Upper lobe of left lung (tissue), 6 donors: ENCODE data around the gene GNAT3. TPM values are rescaled to one million over a fixed set of nuclear protein-coding genes. Genes with fewer than 3 reads are reported as not detected.

ENCODE experiments used
- ATAC-seq, 2 donors: fragments of 200-7000 bp; cut with Tn5 transposase; one replicate each; pipeline ENCODE4 v1.9.1; 2022; ENCODE audit warnings: mild to moderate bottlenecking in 2 of 2, moderate library complexity in 2 of 2; ENCODE audit not compliant: low FRiP score in 2 of 2
- DNase-seq, 2 donors: peaks; one replicate each; pipeline ENCODE4 v3.0.0-alpha.2; 2019 to 2020
- H3K27ac ChIP-seq, 4 donors: fragments of 200-600 bp; sonication (generic); one replicate each; pipeline ENCODE4 v1.5.1; 2016 to 2019
- H3K27me3 ChIP-seq, 4 donors: fragments of 200-600 bp; sonication (generic); one replicate each; pipeline ENCODE4 v1.5.1; 2017 to 2019
- H3K36me3 ChIP-seq, 4 donors: fragments of 200-600 bp; sonication (generic); one replicate each; pipeline ENCODE4 v1.5.1; 2016 to 2019
- H3K4me1 ChIP-seq, 4 donors: fragments of 200-600 bp; sonication (generic); one replicate each; pipeline ENCODE4 v1.5.1; 2018 to 2019
- H3K4me3 ChIP-seq, 4 donors: fragments of 200-600 bp; sonication (generic); one replicate each; pipeline ENCODE4 v1.5.1; 2017 to 2019; ENCODE audit warnings: mild to moderate bottlenecking in 2 of 4, moderate library complexity in 1 of 4
- H3K9me3 ChIP-seq, 4 donors: fragments of 200-600 bp; sonication (generic); one replicate each; pipeline ENCODE4 v1.5.1; 2018 to 2019
- EP300 ChIP-seq, 4 donors: sonication (generic); formaldehyde crosslinking; IDR thresholded peaks; one replicate each; pipeline ENCODE4 v1.5.1; 2017; ENCODE audit warnings: antibody characterized with exemption in 4 of 4, control low read depth in 2 of 4
- POLR2A ChIP-seq, 4 donors: fragments of 450-650 bp; IDR thresholded peaks; one replicate each; pipeline ENCODE4 v1.5.1; 2016 to 2017; ENCODE audit warnings: antibody characterized with exemption in 4 of 4, mild to moderate bottlenecking in 2 of 4
- POLR2AphosphoS5 ChIP-seq, 2 donors: sonication (generic); formaldehyde crosslinking; IDR thresholded peaks; one replicate each; pipeline ENCODE4 v1.5.1; 2017; ENCODE audit warnings: antibody characterized with exemption in 2 of 2
- WGBS, 2 donors: methylation state at CpG; one replicate each; pipeline ENCODE4 v1.1.5; 2017 to 2018; 5-methylcytosine and 5-hydroxymethylcytosine counted together
- total RNA-seq, 6 donors: library from RNA; depleted of rRNA in 4 of 6; stranded (reverse); fragments of >200 nt in 4 of 6; gene quantifications; one replicate each; pipeline versions ENCODE4 v1.1.0 to v1.2.1, GENCODE V29; 2016 to 2021
- TF ChIP-seq, protein P1 (sequence below), 6 experiments: fragments of 450-650 bp in 4 of 6; fragments of 200-600 bp in 2 of 6; sonication (generic) in 2 of 6; IDR thresholded peaks; one replicate each; pipeline ENCODE4 v1.5.1; 2016 to 2019; ENCODE audit warnings: antibody characterized with exemption in 6 of 6
- donor health status: DM: no; HTN: no; CAD: no; lungs with moderate emphysema.
- donor health status: DM: no; HTN: yes; CAD: no; lungs with severe emphysema.

Gene GNAT3
- total RNA-seq, 6 donors from 2014 or later: not detected

DNA sequence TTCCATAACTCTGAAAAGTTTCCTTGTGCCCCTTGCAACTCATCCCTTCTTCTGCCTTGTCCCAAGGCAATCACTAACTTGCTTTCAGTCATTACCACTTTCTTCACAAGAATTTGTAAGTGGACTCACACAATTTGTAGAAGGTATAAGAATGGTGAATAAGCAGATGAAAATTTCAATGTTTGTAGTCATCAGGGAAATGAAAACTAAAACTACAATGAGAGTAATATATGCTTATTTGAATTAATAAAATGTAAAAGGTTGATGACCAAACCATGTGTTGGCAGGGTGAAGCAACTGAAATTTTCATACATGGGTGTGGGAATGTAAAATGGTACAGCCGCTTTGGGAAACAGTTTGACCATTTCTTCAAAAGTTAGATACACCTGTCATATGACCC, 79.7 kb downstream of the GNAT3 start:
- H3K27me3 ChIP-seq: no peaks in the 10 kb centered on the region
- TF ChIP-seq POLR2A (IDR thresholded peaks at IDR 0.05): no peak
- TF ChIP-seq, protein P1, sequence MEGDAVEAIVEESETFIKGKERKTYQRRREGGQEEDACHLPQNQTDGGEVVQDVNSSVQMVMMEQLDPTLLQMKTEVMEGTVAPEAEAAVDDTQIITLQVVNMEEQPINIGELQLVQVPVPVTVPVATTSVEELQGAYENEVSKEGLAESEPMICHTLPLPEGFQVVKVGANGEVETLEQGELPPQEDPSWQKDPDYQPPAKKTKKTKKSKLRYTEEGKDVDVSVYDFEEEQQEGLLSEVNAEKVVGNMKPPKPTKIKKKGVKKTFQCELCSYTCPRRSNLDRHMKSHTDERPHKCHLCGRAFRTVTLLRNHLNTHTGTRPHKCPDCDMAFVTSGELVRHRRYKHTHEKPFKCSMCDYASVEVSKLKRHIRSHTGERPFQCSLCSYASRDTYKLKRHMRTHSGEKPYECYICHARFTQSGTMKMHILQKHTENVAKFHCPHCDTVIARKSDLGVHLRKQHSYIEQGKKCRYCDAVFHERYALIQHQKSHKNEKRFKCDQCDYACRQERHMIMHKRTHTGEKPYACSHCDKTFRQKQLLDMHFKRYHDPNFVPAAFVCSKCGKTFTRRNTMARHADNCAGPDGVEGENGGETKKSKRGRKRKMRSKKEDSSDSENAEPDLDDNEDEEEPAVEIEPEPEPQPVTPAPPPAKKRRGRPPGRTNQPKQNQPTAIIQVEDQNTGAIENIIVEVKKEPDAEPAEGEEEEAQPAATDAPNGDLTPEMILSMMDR (IDR thresholded peaks at IDR 0.05): no peak
- no peak for TF ChIP-seq POLR2AphosphoS5 (IDR thresholded peaks at IDR 0.05)
- TF ChIP-seq EP300 (IDR thresholded peaks at IDR 0.05): no peak
- WGBS, 2 donors: 0% methylated on average over 1 of the region's 1 CpG; no CpG with 5 or more reads in 1 of the 2 donors

DNA sequence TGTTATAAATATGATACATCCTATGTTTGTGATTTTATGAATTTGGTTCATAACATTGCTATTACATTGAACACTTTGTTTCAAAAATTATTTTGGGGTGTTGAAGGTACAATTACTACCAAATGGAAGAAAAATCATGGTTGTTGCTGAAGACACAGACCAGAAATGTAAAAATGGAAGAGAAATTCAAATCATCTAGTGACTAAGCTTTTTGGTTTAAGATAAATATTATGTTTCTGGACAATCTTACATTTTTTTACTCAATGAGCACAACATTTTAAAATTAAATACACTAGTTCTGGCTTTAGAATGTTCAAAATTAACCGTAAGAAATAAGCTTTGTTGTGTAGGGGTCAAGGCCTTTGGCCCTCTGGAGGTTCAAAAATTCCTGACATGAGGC, 82.7 kb downstream of the GNAT3 start:
- 92 to 100% methylated on average over 1 of the region's 1 CpG for WGBS, 2 donors
- no peak overlapping the region for H3K4me3 ChIP-seq
- no peaks in the 10 kb centered on the region for H3K4me1 ChIP-seq
- H3K9me3 ChIP-seq: no peaks in the 10 kb centered on the region
- no peak overlapping the region for H3K27ac ChIP-seq
- no peak for ATAC-seq
- no peaks in the 10 kb centered on the region for H3K27me3 ChIP-seq
- no peak for DNase-seq
- no peak for TF ChIP-seq EP300 (IDR thresholded peaks at IDR 0.05)
- TF ChIP-seq POLR2AphosphoS5 (IDR thresholded peaks at IDR 0.05): no peak
- TF ChIP-seq POLR2A (IDR thresholded peaks at IDR 0.05): no peak
- TF ChIP-seq, protein P1 (IDR thresholded peaks at IDR 0.05): no peak
- H3K36me3 ChIP-seq: no peaks in the 10 kb centered on the region

More for the DNA sequence above, 79.7 kb downstream of the GNAT3 start:
- no peak for ATAC-seq
- Histone ChIP-seq H3K36me3 (no peaks in the 10 kb centered on the region), H3K4me1 (no peaks in the 10 kb centered on the region), H3K9me3 (no peaks in the 10 kb centered on the region), H3K27ac (no peak overlapping the region), H3K4me3 (no peak overlapping the region)
- no peak for DNase-seq

DNA sequence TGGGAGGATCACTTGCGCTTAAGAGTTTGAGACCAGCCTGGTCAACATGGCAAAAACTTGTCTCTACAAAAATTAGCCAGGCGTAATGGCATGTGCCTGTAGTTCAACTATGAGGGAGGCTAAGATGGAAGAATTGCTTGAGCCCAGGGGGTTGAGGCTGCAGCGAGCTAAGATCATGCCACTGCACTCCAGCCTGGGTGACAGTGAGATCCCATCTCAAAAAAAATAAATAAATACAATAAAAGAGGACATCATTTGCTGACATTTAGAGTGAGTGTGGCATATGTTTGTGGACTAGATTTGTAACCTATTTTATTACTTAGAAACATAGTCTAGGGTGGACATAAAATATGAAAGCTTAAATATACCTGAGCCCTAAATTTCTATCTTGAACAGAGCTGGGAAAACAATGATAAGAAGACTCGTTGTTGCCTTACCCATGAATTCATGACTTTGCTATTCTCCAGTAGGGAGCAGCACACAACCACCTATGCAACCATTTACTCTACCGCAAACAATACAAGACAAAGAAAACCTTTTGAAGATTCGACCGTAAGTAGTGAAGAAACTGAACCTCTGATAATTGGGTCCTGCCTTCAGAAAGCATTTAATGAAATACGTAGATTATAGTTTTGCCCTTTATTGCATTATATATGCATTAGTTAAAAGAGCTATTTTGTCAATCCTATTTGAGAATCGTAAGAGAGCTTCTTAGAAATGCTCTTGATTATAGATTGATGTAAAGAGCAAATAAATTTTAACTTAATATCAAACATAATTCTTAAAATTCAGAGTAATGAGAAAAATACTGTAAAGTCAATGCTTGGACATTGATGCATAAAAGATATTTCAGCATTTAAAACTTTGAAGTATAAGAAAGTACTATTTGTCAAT, 83.5 kb downstream of the GNAT3 start:
- H3K27ac ChIP-seq: no peak overlapping the region
- peak; percentile 74 to 85 for ATAC-seq
- 33 to 42% methylated on average over 9 of the region's 9 CpGs for WGBS, 2 donors

DNA sequence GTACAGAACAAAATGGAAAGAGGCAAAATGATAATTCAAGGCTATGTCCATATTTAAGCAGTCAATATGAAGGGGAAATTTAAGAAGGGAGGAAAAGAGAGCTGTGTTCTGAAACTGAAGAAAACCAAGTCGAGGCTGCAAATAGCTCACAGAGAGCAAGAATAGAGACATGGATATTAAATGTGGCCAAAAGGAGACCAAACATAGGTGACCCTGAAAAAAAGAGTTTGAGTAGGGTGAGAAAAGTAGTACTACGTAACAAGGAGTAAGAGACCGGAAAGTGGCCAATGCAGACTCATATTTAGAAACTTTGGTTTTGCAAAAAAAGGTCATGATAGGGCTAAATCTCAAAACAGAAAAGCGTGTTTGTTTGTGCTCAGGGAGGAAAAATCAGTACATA, 84.6 kb downstream of the GNAT3 start:
- no peak overlapping the region for H3K27ac ChIP-seq
- 74 to 82% methylated on average over 4 of the region's 4 CpGs for WGBS, 2 donors
- DNase-seq: no peak
- no peak for ATAC-seq
- H3K9me3 ChIP-seq: no peaks in the 10 kb centered on the region
- no peak for TF ChIP-seq POLR2A (IDR thresholded peaks at IDR 0.05)
- TF ChIP-seq, protein P1 (IDR thresholded peaks at IDR 0.05): no peak
- TF ChIP-seq EP300 (IDR thresholded peaks at IDR 0.05): no peak
- TF ChIP-seq POLR2AphosphoS5 (IDR thresholded peaks at IDR 0.05): no peak
- H3K4me3 ChIP-seq: no peak overlapping the region
- H3K4me1 ChIP-seq: no peaks in the 10 kb centered on the region
- no peaks in the 10 kb centered on the region for H3K27me3 ChIP-seq
- H3K36me3 ChIP-seq: no peaks in the 10 kb centered on the region

More for the DNA sequence above, 83.5 kb downstream of the GNAT3 start:
- Histone ChIP-seq H3K27me3 (no peaks in the 10 kb centered on the region), H3K4me1 (no peaks in the 10 kb centered on the region), H3K36me3 (no peaks in the 10 kb centered on the region), H3K4me3 (no peak overlapping the region), H3K9me3 (no peaks in the 10 kb centered on the region)
- peak in 1 of 2 donors; percentile 28 for DNase-seq
- TF ChIP-seq, protein P1 (IDR thresholded peaks at IDR 0.05): peak; percentile 42 to 80 (median 70)
- no peak for TF ChIP-seq EP300 (IDR thresholded peaks at IDR 0.05)

DNA sequence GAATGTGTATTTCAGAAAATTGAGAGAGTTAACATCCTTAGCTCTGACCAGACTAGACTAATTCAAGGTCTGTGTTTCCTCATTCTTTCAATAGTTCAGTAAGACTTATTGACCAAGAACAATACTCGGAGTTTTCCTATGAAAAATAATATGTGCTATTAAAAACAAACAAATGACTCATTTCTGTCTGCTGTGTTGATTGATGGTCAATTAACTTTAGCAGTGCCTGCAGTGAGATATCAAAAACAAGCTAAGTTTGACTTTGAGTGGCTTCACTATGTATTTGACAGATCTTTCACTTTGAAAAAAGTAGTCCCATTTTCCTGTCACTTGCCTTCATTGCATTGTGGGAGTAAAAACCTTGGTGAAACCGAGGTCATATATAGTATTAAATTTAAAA, 91.0 kb downstream of the GNAT3 start:
- 65 to 77% methylated on average over 2 of the region's 2 CpGs for WGBS, 2 donors
- ATAC-seq: no peak
- Histone ChIP-seq H3K9me3 (no peaks in the 10 kb centered on the region), H3K4me1 (no peaks in the 10 kb centered on the region), H3K27me3 (no peaks in the 10 kb centered on the region), H3K27ac (no peak overlapping the region), H3K36me3 (no peaks in the 10 kb centered on the region), H3K4me3 (no peak overlapping the region)
- no peak for TF ChIP-seq POLR2AphosphoS5 (IDR thresholded peaks at IDR 0.05)
- TF ChIP-seq POLR2A (IDR thresholded peaks at IDR 0.05): no peak
- TF ChIP-seq EP300 (IDR thresholded peaks at IDR 0.05): no peak
- TF ChIP-seq, protein P1 (IDR thresholded peaks at IDR 0.05): no peak
- no peak for DNase-seq
